Measurements from ENCODE around the gene MYF5.

GRCh38 chr12:80714055-80714454 lies 2.7 kb upstream of the MYF5 start:
- no peak for TF ChIP-seq EZH2phosphoT487 (IDR thresholded peaks at IDR 0.05; ENCODE audit: borderline replicate concordance, low read length)
- TF ChIP-seq CTCF (conservative IDR thresholded peaks at IDR 0.05; ENCODE audit: low read depth, low read length): no peak
- no peak for TF ChIP-seq EZH2 (IDR thresholded peaks at IDR 0.05; ENCODE audit: low read length, unreplicated experiment)

Measured in PC-3 (cell line).